NCI-H1930 (cell line): ENCODE measurements around the gene RMI2.
"Not testable (repeated sequence)": the region's sequence is repeated elsewhere in the genome, so short reads cannot be mapped to it uniquely, and the experiment has no call there.

Experiments
- DNase-seq, 2 experiments: peaks; one replicate each; lab custom pipeline; 2025; lab: John Stamatoyannopoulos, UW

The RMI2 gene

GRCh38 chr16:11354733-11355574 lies 9.7 kb downstream of the RMI2 start:
- DNase-seq, result no peak

GRCh38 chr16:11355862-11356261 lies 10.6 kb downstream of the RMI2 start:
- no peak for DNase-seq

- DNase-seq, result peak; percentile 25 to 60
These were observed 11.5 kb downstream of the RMI2 start for GRCh38 chr16:11356573-11357331.

- DNase-seq, result no peak
These were observed 13.3 kb downstream of the RMI2 start for GRCh38 chr16:11358531-11358930.

- no peak for DNase-seq
These were observed 14.1 kb downstream of the RMI2 start for GRCh38 chr16:11359370-11359769.

GRCh38 chr16:11360641-11361373 lies 15.5 kb downstream of the RMI2 start:
- DNase-seq, result no peak

- DNase-seq, result no peak
These were observed 16.6 kb downstream of the RMI2 start for GRCh38 chr16:11361701-11362451.

- no peak for DNase-seq
These were observed 18.6 kb downstream of the RMI2 start for GRCh38 chr16:11363927-11364258.

GRCh38 chr16:11367483-11367906 lies 22.2 kb downstream of the RMI2 start:
- no peak for DNase-seq

- no peak for DNase-seq
These were observed 25.0 kb downstream of the RMI2 start for GRCh38 chr16:11370084-11370931.

GRCh38 chr16:11370932-11371279 lies 25.6 kb downstream of the RMI2 start:
- not testable (repeated sequence) for DNase-seq

- DNase-seq, result no peak
These were observed 27.0 kb downstream of the RMI2 start for GRCh38 chr16:11372073-11372828.

- DNase-seq, result no peak
These were observed 27.6 kb downstream of the RMI2 start for GRCh38 chr16:11372829-11373306.

- DNase-seq, result no peak
These were observed 29.0 kb downstream of the RMI2 start for GRCh38 chr16:11374255-11374654.

- DNase-seq, result no peak
These were observed 31.9 kb downstream of the RMI2 start for GRCh38 chr16:11377154-11377553.

- DNase-seq, result not testable (repeated sequence)
These were observed 33.7 kb downstream of the RMI2 start for GRCh38 chr16:11378951-11379350.

GRCh38 chr16:11379420-11379819 lies 34.2 kb downstream of the RMI2 start:
- no peak for DNase-seq

- no peak for DNase-seq
These were observed 35.6 kb downstream of the RMI2 start for GRCh38 chr16:11380836-11381235.

- no peak for DNase-seq
These were observed 38.4 kb downstream of the RMI2 start for GRCh38 chr16:11383481-11384183.
